ENCODE data around the gene C12orf75.

C12orf75 gene

GRCh38 chr12:105363890-105364289 is 33.4 kb downstream of the C12orf75 start:
- H3K23ac ChIP-seq (ENCODE audit: low read depth, low read length, poor library complexity): no peak overlapping the region
- H3K36me3 ChIP-seq (replicated peaks in 1 of 2; ENCODE audit: control insufficient read depth in 2 of 2, insufficient read depth in 2 of 2, low read length in 2 of 2): peaks cover 2 to 16% of the 10 kb centered on the region in 2 donors
- H3K4ac ChIP-seq (ENCODE audit: low read length): no peak overlapping the region
- no peak overlapping the region for H2BK15ac ChIP-seq (ENCODE audit: low read length)
- H3K27me3 ChIP-seq (ENCODE audit: control insufficient read depth in 3 of 3, insufficient read depth in 3 of 3, low read depth in 1 of 3, low read length in 3 of 3): no peaks in the 10 kb centered on the region
- no peak overlapping the region for H3K4me3 ChIP-seq (ENCODE audit: low read length in 2 of 2)
- no peak overlapping the region for H4K8ac ChIP-seq (ENCODE audit: low read depth, low read length)
- no peaks in the 10 kb centered on the region for H3K79me1 ChIP-seq (ENCODE audit: low read depth, low read length)
- no peak overlapping the region for H2AFZ ChIP-seq (ENCODE audit: low read length)
- no peak overlapping the region for H2BK5ac ChIP-seq (ENCODE audit: low read length)
- H3K27ac ChIP-seq (replicated peaks; ENCODE audit: low read length): no peak overlapping the region
- no peak overlapping the region for H2BK12ac ChIP-seq (ENCODE audit: low read length)
- H3K9me3 ChIP-seq (replicated peaks in 1 of 2; ENCODE audit: control insufficient read depth in 2 of 2, insufficient read depth in 1 of 2, low read depth in 1 of 2, low read length in 2 of 2): peaks cover 4 to 5% of the 10 kb centered on the region in 2 donors
- H3K9ac ChIP-seq (ENCODE audit: low read depth, low read length, poor library complexity): no peak overlapping the region
- H3K14ac ChIP-seq (ENCODE audit: low read length): no peak overlapping the region
- H2BK120ac ChIP-seq (ENCODE audit: low read depth, low read length): no peak overlapping the region
- H4K91ac ChIP-seq (ENCODE audit: low read depth, low read length, poor library complexity): no peak overlapping the region
- DNase-seq (ENCODE audit: low spot score): no peak
- H3K18ac ChIP-seq (ENCODE audit: low read length): no peak overlapping the region
- no peak overlapping the region for H3K4me2 ChIP-seq (ENCODE audit: insufficient read depth, low read length, poor library complexity, severe bottlenecking)
- no peaks in the 10 kb centered on the region for H3K4me1 ChIP-seq (ENCODE audit: control insufficient read depth in 2 of 2, insufficient read depth in 1 of 2, low read depth in 1 of 2, low read length in 2 of 2)
- no peak overlapping the region for H2AK5ac ChIP-seq (ENCODE audit: low read depth, low read length)
- no CpG with 5 or more reads among the region's 3 CpGs for WGBS, 2 donors (ENCODE audit: extremely low coverage in 2 of 2, insufficient read length in 2 of 2, insufficient replicate concordance in 1 of 2)

- Histone ChIP-seq H3K4ac (ENCODE audit: low read length) (no peak overlapping the region), H4K91ac (ENCODE audit: low read depth, low read length, poor library complexity) (no peak overlapping the region), H3K79me1 (ENCODE audit: low read depth, low read length) (no peaks in the 10 kb centered on the region), H2AK5ac (ENCODE audit: low read depth, low read length) (no peak overlapping the region), H3K27ac (replicated peaks; ENCODE audit: low read length) (no peak overlapping the region), H3K27me3 (ENCODE audit: control insufficient read depth in 3 of 3, insufficient read depth in 3 of 3, low read depth in 1 of 3, low read length in 3 of 3) (no peaks in the 10 kb centered on the region), H2BK12ac (ENCODE audit: low read length) (no peak overlapping the region), H3K4me3 (ENCODE audit: low read length in 2 of 2) (no peak overlapping the region), H3K36me3 (replicated peaks in 1 of 2; ENCODE audit: control insufficient read depth in 2 of 2, insufficient read depth in 2 of 2, low read length in 2 of 2) (peaks cover 2 to 13% of the 10 kb centered on the region in 2 donors), H2BK120ac (ENCODE audit: low read depth, low read length) (no peak overlapping the region), H3K9ac (ENCODE audit: low read depth, low read length, poor library complexity) (no peak overlapping the region), H2BK15ac (ENCODE audit: low read length) (no peak overlapping the region), H3K14ac (ENCODE audit: low read length) (no peak overlapping the region), H3K4me1 (ENCODE audit: control insufficient read depth in 2 of 2, insufficient read depth in 1 of 2, low read depth in 1 of 2, low read length in 2 of 2) (no peaks in the 10 kb centered on the region), H3K4me2 (ENCODE audit: insufficient read depth, low read length, poor library complexity, severe bottlenecking) (no peak overlapping the region), H3K23ac (ENCODE audit: low read depth, low read length, poor library complexity) (no peak overlapping the region), H3K9me3 (replicated peaks in 1 of 2; ENCODE audit: control insufficient read depth in 2 of 2, insufficient read depth in 1 of 2, low read depth in 1 of 2, low read length in 2 of 2) (peaks cover 4 to 5% of the 10 kb centered on the region in 2 donors), H4K8ac (ENCODE audit: low read depth, low read length) (no peak overlapping the region), H2AFZ (ENCODE audit: low read length) (no peak overlapping the region), H2BK5ac (ENCODE audit: low read length) (no peak overlapping the region), H3K18ac (ENCODE audit: low read length) (no peak overlapping the region)
- no CpG with 5 or more reads among the region's 3 CpGs for WGBS, 2 donors (ENCODE audit: extremely low coverage in 2 of 2, insufficient read length in 2 of 2, insufficient replicate concordance in 1 of 2)
- no peak for DNase-seq (ENCODE audit: low spot score)
Measured at GRCh38 chr12:105365231-105365630, 34.7 kb downstream of the C12orf75 start.

GRCh38 chr12:105368047-105368646 is 37.7 kb downstream of the C12orf75 start:
- H3K9me3 ChIP-seq (replicated peaks in 1 of 2; ENCODE audit: control insufficient read depth in 2 of 2, insufficient read depth in 1 of 2, low read depth in 1 of 2, low read length in 2 of 2): no peaks in the 10 kb centered on the region
- no peak overlapping the region for H3K27ac ChIP-seq (replicated peaks; ENCODE audit: low read length)
- no peaks in the 10 kb centered on the region for H3K79me1 ChIP-seq (ENCODE audit: low read depth, low read length)
- no peak overlapping the region for H4K91ac ChIP-seq (ENCODE audit: low read depth, low read length, poor library complexity)
- no peaks in the 10 kb centered on the region for H3K4me1 ChIP-seq (ENCODE audit: control insufficient read depth in 2 of 2, insufficient read depth in 1 of 2, low read depth in 1 of 2, low read length in 2 of 2)
- no peak overlapping the region for H2BK15ac ChIP-seq (ENCODE audit: low read length)
- no peak overlapping the region for H2BK5ac ChIP-seq (ENCODE audit: low read length)
- no peak overlapping the region for H2BK12ac ChIP-seq (ENCODE audit: low read length)
- peaks cover 0 to 37% of the 10 kb centered on the region in 2 donors for H3K36me3 ChIP-seq (replicated peaks in 1 of 2; ENCODE audit: control insufficient read depth in 2 of 2, insufficient read depth in 2 of 2, low read length in 2 of 2)
- H3K9ac ChIP-seq (ENCODE audit: low read depth, low read length, poor library complexity): no peak overlapping the region
- H3K14ac ChIP-seq (ENCODE audit: low read length): no peak overlapping the region
- no peak overlapping the region for H3K4me2 ChIP-seq (ENCODE audit: insufficient read depth, low read length, poor library complexity, severe bottlenecking)
- no peak overlapping the region for H3K23ac ChIP-seq (ENCODE audit: low read depth, low read length, poor library complexity)
- WGBS, 2 donors (ENCODE audit: extremely low coverage in 2 of 2, insufficient read length in 2 of 2, insufficient replicate concordance in 1 of 2): no CpG with 5 or more reads among the region's 6 CpGs
- H2BK120ac ChIP-seq (ENCODE audit: low read depth, low read length): no peak overlapping the region
- no peak overlapping the region for H2AFZ ChIP-seq (ENCODE audit: low read length)
- no peaks in the 10 kb centered on the region for H3K27me3 ChIP-seq (ENCODE audit: control insufficient read depth in 3 of 3, insufficient read depth in 3 of 3, low read depth in 1 of 3, low read length in 3 of 3)
- H4K8ac ChIP-seq (ENCODE audit: low read depth, low read length): no peak overlapping the region
- H2AK5ac ChIP-seq (ENCODE audit: low read depth, low read length): no peak overlapping the region
- no peak overlapping the region for H3K4ac ChIP-seq (ENCODE audit: low read length)
- no peak overlapping the region for H3K4me3 ChIP-seq (ENCODE audit: low read length in 2 of 2)
- no peak overlapping the region for H3K18ac ChIP-seq (ENCODE audit: low read length)
- DNase-seq (ENCODE audit: low spot score): no peak

- Histone ChIP-seq H3K27ac (replicated peaks; ENCODE audit: low read length) (no peak overlapping the region), H3K23ac (ENCODE audit: low read depth, low read length, poor library complexity) (no peak overlapping the region), H3K79me1 (ENCODE audit: low read depth, low read length) (no peaks in the 10 kb centered on the region), H3K36me3 (replicated peaks in 1 of 2; ENCODE audit: control insufficient read depth in 2 of 2, insufficient read depth in 2 of 2, low read length in 2 of 2) (peaks cover 0 to 42% of the 10 kb centered on the region in 2 donors), H4K91ac (ENCODE audit: low read depth, low read length, poor library complexity) (no peak overlapping the region), H3K4me1 (ENCODE audit: control insufficient read depth in 2 of 2, insufficient read depth in 1 of 2, low read depth in 1 of 2, low read length in 2 of 2) (no peaks in the 10 kb centered on the region), H3K4me3 (ENCODE audit: low read length in 2 of 2) (no peak overlapping the region), H2BK5ac (ENCODE audit: low read length) (no peak overlapping the region), H3K9me3 (replicated peaks in 1 of 2; ENCODE audit: control insufficient read depth in 2 of 2, insufficient read depth in 1 of 2, low read depth in 1 of 2, low read length in 2 of 2) (no peaks in the 10 kb centered on the region), H3K4ac (ENCODE audit: low read length) (no peak overlapping the region), H2BK12ac (ENCODE audit: low read length) (no peak overlapping the region), H2AK5ac (ENCODE audit: low read depth, low read length) (no peak overlapping the region), H2BK120ac (ENCODE audit: low read depth, low read length) (no peak overlapping the region), H3K4me2 (ENCODE audit: insufficient read depth, low read length, poor library complexity, severe bottlenecking) (no peak overlapping the region), H3K27me3 (ENCODE audit: control insufficient read depth in 3 of 3, insufficient read depth in 3 of 3, low read depth in 1 of 3, low read length in 3 of 3) (no peaks in the 10 kb centered on the region), H2AFZ (ENCODE audit: low read length) (no peak overlapping the region), H3K9ac (ENCODE audit: low read depth, low read length, poor library complexity) (no peak overlapping the region), H2BK15ac (ENCODE audit: low read length) (no peak overlapping the region), H4K8ac (ENCODE audit: low read depth, low read length) (no peak overlapping the region), H3K18ac (ENCODE audit: low read length) (no peak overlapping the region), H3K14ac (ENCODE audit: low read length) (no peak overlapping the region)
- WGBS, 2 donors (ENCODE audit: extremely low coverage in 2 of 2, insufficient read length in 2 of 2, insufficient replicate concordance in 1 of 2): 100% methylated on average over 1 of the region's 3 CpGs; no CpG with 5 or more reads in 1 of the 2 donors
- no peak for DNase-seq (ENCODE audit: low spot score)
Measured at GRCh38 chr12:105369014-105369413, 38.5 kb downstream of the C12orf75 start.

Measured in neuronal stem cell (in vitro differentiated cells).